Activated CD4-positive, alpha-beta T cell treated with anti-CD3 and anti-CD28 coated beads, Interleukin-2, amount 50 U/mL, for 1 hour (primary cell): ENCODE data around the gene TSEN34.
"Not testable (repeated sequence)": the region's sequence is repeated elsewhere in the genome, so short reads cannot be mapped to it uniquely, and the experiment has no call there.

Experiments
- DNase-seq: peaks from one replicate; pipeline ENCODE4 v3.0.0-alpha.2; 2020

The TSEN34 gene

GRCh38 chr19:54189145-54189734 is 1.9 kb upstream of the TSEN34 start, which contains the start of gene MBOAT7:
TSS of gene MBOAT7 (minus strand) at chr19:54189580. CDS start at chr19:54188508, 1,072 bp downstream.
- DNase-seq = no peak

GRCh38 chr19:54189735-54190502 is 1.2 kb upstream of the TSEN34 start:
- DNase-seq = peak; percentile 100

- DNase-seq = peak; percentile 100
Measured at GRCh38 chr19:54190503-54191010, 551 bp upstream of the TSEN34 start.

- no peak for DNase-seq
Measured at GRCh38 chr19:54191811-54192453, 824 bp downstream of the TSEN34 start.

- no peak for DNase-seq
Measured at GRCh38 chr19:54193011-54193410, 1.9 kb downstream of the TSEN34 start.

GRCh38 chr19:54194463-54194862 is 3.4 kb downstream of the TSEN34 start:
- DNase-seq = not testable (repeated sequence)

GRCh38 chr19:54196536-54196935 is 5.4 kb downstream of the TSEN34 start:
- DNase-seq = no peak

- DNase-seq = no peak
Measured at GRCh38 chr19:54197121-54197520, 6.0 kb downstream of the TSEN34 start.

- DNase-seq = no peak
Measured at GRCh38 chr19:54199401-54199800, 8.3 kb downstream of the TSEN34 start.

- no peak for DNase-seq
Measured at GRCh38 chr19:54201172-54201701, 10.1 kb downstream of the TSEN34 start.

GRCh38 chr19:54201980-54202379 is 10.9 kb downstream of the TSEN34 start:
- DNase-seq = no peak

GRCh38 chr19:54203151-54203611 is 12.1 kb downstream of the TSEN34 start:
- DNase-seq = no peak

GRCh38 chr19:54204767-54205468 is 13.8 kb downstream of the TSEN34 start:
- no peak for DNase-seq

- DNase-seq = no peak
Measured at GRCh38 chr19:54206030-54206830, 15.1 kb downstream of the TSEN34 start.

- no peak for DNase-seq
Measured at GRCh38 chr19:54206831-54207177, 15.7 kb downstream of the TSEN34 start.

- not testable (repeated sequence) for DNase-seq
Measured at GRCh38 chr19:54207193-54207592, 16.1 kb downstream of the TSEN34 start.

- DNase-seq = no peak
Measured at GRCh38 chr19:54207676-54207982, 16.5 kb downstream of the TSEN34 start.

GRCh38 chr19:54207983-54208783 is 17.1 kb downstream of the TSEN34 start:
- DNase-seq = no peak

GRCh38 chr19:54208784-54209057 is 17.6 kb downstream of the TSEN34 start:
- DNase-seq = no peak

- no peak for DNase-seq
Measured at GRCh38 chr19:54209058-54209810, 18.1 kb downstream of the TSEN34 start.
